ENCODE results near the gene INTS2. TPM values are rescaled to one million over a fixed set of nuclear protein-coding genes. Genes with fewer than 3 reads are reported as not detected.

INTS2 gene
- total RNA-seq, 2 donors from 2014 or later = 10.9 to 12.2 TPM

GRCh38 chr17:61869138-61869537 is 58.6 kb downstream of the INTS2 start:
- H3K27ac ChIP-seq = no peak overlapping the region
- no peaks in the 10 kb centered on the region for H3K36me3 ChIP-seq
- H3K9ac ChIP-seq (ENCODE audit: low read depth in 2 of 2, low read length in 2 of 2) = no peak overlapping the region
- TF ChIP-seq, protein P1, sequence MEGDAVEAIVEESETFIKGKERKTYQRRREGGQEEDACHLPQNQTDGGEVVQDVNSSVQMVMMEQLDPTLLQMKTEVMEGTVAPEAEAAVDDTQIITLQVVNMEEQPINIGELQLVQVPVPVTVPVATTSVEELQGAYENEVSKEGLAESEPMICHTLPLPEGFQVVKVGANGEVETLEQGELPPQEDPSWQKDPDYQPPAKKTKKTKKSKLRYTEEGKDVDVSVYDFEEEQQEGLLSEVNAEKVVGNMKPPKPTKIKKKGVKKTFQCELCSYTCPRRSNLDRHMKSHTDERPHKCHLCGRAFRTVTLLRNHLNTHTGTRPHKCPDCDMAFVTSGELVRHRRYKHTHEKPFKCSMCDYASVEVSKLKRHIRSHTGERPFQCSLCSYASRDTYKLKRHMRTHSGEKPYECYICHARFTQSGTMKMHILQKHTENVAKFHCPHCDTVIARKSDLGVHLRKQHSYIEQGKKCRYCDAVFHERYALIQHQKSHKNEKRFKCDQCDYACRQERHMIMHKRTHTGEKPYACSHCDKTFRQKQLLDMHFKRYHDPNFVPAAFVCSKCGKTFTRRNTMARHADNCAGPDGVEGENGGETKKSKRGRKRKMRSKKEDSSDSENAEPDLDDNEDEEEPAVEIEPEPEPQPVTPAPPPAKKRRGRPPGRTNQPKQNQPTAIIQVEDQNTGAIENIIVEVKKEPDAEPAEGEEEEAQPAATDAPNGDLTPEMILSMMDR (IDR thresholded peaks at IDR 0.05) = no peak
- H3K4me3 ChIP-seq = no peak overlapping the region
- no peaks in the 10 kb centered on the region for H3K4me1 ChIP-seq
- DNase-seq = no peak
- H3K27me3 ChIP-seq = no peaks in the 10 kb centered on the region
- intact Hi-C loops (cut with DNase I) = no loop called here
- no peaks in the 10 kb centered on the region for H3K9me3 ChIP-seq

- Histone ChIP-seq H3K36me3 (no peaks in the 10 kb centered on the region), H3K9me3 (no peaks in the 10 kb centered on the region)
- intact Hi-C loops (cut with DNase I) = no loop called here
These were observed 59.7 kb downstream of the INTS2 start for GRCh38 chr17:61868074-61868473.

GRCh38 chr17:61867033-61867432 is 60.7 kb downstream of the INTS2 start:
- DNase-seq = no peak
- intact Hi-C loops (cut with DNase I) = no loop called here
- no peaks in the 10 kb centered on the region for H3K36me3 ChIP-seq

More at GRCh38 chr17:61868074-61868473, 59.7 kb downstream of the INTS2 start:
- Histone ChIP-seq H3K4me1 (no peaks in the 10 kb centered on the region), H3K27me3 (no peaks in the 10 kb centered on the region), H3K27ac (no peak overlapping the region), H3K4me3 (no peak overlapping the region), H3K9ac (ENCODE audit: low read depth in 2 of 2, low read length in 2 of 2) (no peak overlapping the region)
- TF ChIP-seq, protein P1 (IDR thresholded peaks at IDR 0.05) = no peak
- DNase-seq = no peak

DNA sequence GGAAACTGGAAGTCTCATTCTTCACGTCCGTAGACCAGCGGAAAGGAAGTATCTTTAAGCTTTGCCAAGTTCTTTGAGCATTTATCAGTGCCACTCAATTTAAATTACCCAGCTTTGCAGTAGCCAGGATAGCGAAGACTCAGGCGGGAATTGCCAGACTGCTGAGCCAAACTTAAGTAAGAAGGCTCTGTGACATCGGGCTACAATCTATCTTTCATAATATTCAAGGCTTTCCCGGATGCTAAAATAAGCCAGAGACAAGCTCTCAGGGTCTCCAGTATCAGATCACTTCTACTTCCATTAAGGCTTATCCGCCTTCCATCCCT is 64.0 kb downstream of the INTS2 start:
- peak overlapping the region; percentile 74 to 90 for H3K9ac ChIP-seq (ENCODE audit: low read depth in 2 of 2, low read length in 2 of 2)
- TF ChIP-seq, protein P1 (IDR thresholded peaks at IDR 0.05) = no peak
- no peaks in the 10 kb centered on the region for H3K9me3 ChIP-seq
- DNase-seq = no peak
- no peaks in the 10 kb centered on the region for H3K27me3 ChIP-seq
- intact Hi-C loops (cut with DNase I) = no loop called here
- peak overlapping the region; percentile 73 for H3K27ac ChIP-seq
- H3K4me3 ChIP-seq = peak overlapping the region; percentile 67
- no peaks in the 10 kb centered on the region for H3K36me3 ChIP-seq
- no peaks in the 10 kb centered on the region for H3K4me1 ChIP-seq

More at GRCh38 chr17:61867033-61867432, 60.7 kb downstream of the INTS2 start:
- Histone ChIP-seq H3K4me3 (no peak overlapping the region), H3K27me3 (no peaks in the 10 kb centered on the region), H3K27ac (no peak overlapping the region), H3K4me1 (no peaks in the 10 kb centered on the region), H3K9me3 (no peaks in the 10 kb centered on the region), H3K9ac (ENCODE audit: low read depth in 2 of 2, low read length in 2 of 2) (no peak overlapping the region)
- TF ChIP-seq, protein P1 (IDR thresholded peaks at IDR 0.05) = no peak

- Histone ChIP-seq H3K9me3 (no peaks in the 10 kb centered on the region), H3K9ac (ENCODE audit: low read depth in 2 of 2, low read length in 2 of 2) (peak within 1 kb of the TSS; percentile 74 to 90), H3K4me1 (no peaks in the 10 kb centered on the region), H3K27me3 (no peaks in the 10 kb centered on the region), H3K36me3 (no peaks in the 10 kb centered on the region), H3K27ac (peak within 1 kb of the TSS; percentile 73), H3K4me3 (peak within 1 kb of the TSS; percentile 67)
- intact Hi-C loops (cut with DNase I) = no loop called here
- peak; percentile 96 for DNase-seq
- TF ChIP-seq, protein P1 (IDR thresholded peaks at IDR 0.05) = no peak
These were observed 64.6 kb downstream of the INTS2 start, which contains the start of gene BRIP1 for GRCh38 chr17:61862975-61863800. Gene BRIP1 (minus strand): TSS chr17:61863528. CDS start chr17:61861539, 1,989 bp downstream.
